T-helper 22 cell (primary cell): ENCODE results near the gene REC114.
"Not testable (repeated sequence)": the region's sequence is repeated elsewhere in the genome, so short reads cannot be mapped to it uniquely, and the experiment has no call there.

Source experiments
- DNase-seq: peaks from one replicate; pipeline ENCODE4 v3.0.0-alpha.2; 2020; ENCODE audit warnings: low read depth

Gene REC114

GRCh38 chr15:73442968-73443367, at the start of gene REC114:
Gene REC114, plus strand, starts transcription at chr15:73443164. Its CDS starts 22 bp downstream, at chr15:73443186.
- no peak for DNase-seq

- DNase-seq = no peak
Measured at GRCh38 chr15:73393336-73393735, 49.6 kb upstream of the REC114 start.

- DNase-seq = no peak
Measured at GRCh38 chr15:73394782-73395181, 48.2 kb upstream of the REC114 start.

- DNase-seq = no peak
Measured at GRCh38 chr15:73395671-73396070, 47.3 kb upstream of the REC114 start.

GRCh38 chr15:73397461-73397860, 45.5 kb upstream of the REC114 start:
- DNase-seq = no peak

GRCh38 chr15:73398861-73399260, 44.1 kb upstream of the REC114 start:
- DNase-seq = no peak

DNA sequence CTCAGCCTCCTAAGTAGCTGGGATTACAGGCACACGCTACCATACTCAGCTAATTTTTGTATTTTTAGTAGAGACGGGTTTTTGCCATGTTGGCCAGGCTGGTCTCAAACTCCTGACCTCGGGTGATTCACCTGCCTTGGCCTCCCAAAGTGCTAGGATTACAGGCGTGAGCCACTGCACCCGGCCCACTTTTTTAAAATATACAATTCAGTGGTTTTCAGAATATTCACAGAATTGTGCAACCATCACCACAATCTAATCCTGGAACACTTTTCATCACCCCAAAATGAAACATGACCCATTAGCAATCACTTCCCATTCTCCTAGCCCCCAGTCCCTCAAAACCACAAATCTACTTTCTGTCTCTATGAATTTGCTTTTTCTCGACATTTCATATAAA, 42.7 kb upstream of the REC114 start:
- not testable (repeated sequence) for DNase-seq

- no peak for DNase-seq
Measured at GRCh38 chr15:73403171-73403570, 39.8 kb upstream of the REC114 start.

- no peak for DNase-seq
Measured at GRCh38 chr15:73414876-73415275, 28.1 kb upstream of the REC114 start.

DNA sequence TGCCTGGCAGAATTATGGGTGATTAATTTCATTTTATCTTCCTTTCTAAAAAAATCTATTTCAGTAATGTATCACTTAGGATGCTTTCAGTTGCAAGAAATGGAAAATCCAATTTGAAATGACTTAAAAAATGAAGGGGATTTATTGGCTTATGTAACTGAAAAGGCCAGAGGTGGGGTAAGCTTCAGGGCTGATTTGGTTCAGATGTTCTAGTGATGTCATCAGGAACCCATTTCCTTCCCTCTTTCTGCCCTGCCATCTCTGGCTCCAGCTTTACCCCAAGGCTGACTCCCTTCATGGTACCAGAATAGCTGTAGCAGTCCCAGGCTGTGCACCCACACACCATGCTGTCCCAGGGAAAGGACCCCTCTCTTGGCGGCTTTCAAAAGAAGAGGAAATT, 18.5 kb upstream of the REC114 start:
- no peak for DNase-seq

- DNase-seq = no peak
Measured at GRCh38 chr15:73425510-73425909, 17.5 kb upstream of the REC114 start.

GRCh38 chr15:73426323-73426994, 16.5 kb upstream of the REC114 start:
- no peak for DNase-seq

GRCh38 chr15:73431329-73431728, 11.6 kb upstream of the REC114 start:
- DNase-seq = not testable (repeated sequence)

GRCh38 chr15:73433873-73434272, 9.1 kb upstream of the REC114 start:
- no peak for DNase-seq

DNA sequence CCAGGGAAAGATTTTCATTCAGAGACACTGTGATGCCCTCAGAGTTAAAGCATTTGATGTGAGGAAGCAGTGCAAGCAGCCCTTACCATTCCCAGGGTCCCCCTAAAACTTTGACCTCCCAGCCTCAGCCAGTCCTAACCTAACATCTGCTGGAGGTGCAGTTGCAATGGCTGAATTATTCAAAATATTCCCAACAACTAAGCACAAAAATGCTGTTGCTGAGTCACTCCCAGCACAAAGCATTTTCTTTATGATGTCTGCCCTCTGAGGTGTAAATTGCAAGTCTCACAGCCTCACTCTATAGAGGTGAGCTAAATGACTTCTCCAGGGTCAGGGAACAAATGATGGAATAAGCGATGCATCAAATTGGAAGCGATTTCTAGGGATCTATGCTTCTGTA, 6.4 kb upstream of the REC114 start:
- no peak for DNase-seq

- no peak for DNase-seq
Measured at GRCh38 chr15:73437543-73438109, 5.3 kb upstream of the REC114 start.

DNA sequence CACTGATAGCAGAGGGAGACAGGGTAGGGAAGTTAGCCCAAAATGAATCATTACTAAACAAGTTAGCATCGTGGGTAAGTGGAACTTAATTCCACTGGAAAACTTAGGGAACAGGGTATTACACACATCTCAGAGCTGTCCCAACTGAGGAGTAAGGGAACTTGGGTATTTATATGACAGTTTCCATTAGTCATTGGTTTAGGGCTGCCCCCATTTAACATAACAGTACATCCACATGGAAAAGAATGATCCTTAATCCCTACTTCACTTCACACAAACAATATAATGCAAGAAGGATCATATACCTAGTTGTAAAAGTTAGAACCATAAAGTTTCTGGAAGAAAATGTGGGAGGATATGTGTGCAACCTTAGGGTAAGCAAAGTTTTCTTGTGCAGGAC, 4.3 kb upstream of the REC114 start:
- no peak for DNase-seq

DNA sequence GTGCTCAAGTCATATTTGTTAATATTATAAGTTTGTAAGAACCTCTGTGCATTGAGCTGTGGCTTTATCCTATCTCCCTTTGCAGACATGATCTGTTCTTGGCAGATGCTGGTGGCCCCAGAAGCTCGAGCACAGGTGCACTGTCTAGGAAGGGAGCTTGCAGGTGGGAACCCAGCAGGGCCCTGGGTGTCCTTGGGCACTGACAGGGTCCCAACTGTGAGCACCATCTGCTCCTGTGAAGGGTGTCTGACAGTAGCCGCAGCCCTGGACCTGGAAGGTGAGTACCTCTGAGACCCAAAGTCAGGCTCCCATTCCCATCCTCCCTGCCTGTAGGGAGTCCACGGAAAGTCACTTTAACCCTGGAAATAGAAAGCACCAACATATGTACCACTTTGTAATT, 2.4 kb upstream of the REC114 start:
- DNase-seq = no peak

DNA sequence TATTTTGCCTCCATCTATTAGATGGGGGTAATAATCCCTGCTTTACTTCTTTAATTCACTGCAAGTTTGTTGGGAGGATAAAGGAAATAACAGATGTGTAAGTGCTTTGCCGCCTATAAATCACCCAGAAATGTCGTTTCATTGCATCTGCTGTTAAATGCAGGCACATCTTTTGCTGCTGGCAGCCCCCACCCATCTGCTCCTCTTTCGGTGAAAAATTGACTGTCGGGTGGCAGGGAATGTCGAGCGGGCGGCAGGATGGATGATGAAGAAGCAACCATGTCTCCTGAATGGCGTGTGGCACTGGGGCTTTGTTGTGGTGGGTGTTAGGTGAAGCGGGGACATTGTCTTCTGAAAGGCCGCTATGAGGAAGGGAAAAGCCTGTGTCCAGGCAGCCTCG, 543 bp upstream of the REC114 start:
- no peak for DNase-seq

DNA sequence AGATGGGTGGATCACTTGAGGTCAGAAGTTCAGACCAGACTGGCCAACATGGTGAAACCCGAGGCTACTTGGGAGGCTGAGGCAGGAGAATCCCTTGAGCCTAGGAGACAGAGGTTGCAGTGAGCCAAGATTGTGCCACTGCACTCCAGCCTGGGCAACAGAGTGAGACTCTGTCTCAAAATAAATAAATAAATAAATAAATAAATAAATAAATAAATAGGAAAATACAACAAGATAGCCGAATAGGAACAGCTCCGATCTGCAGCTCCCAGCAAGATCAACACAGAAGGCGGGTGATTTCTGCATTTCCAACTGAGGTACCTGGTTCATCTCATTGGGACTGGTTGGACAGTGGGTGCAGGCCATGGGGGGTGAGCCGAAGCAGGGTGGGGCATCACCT, 4.5 kb downstream of the REC114 start:
- not testable (repeated sequence) for DNase-seq

DNA sequence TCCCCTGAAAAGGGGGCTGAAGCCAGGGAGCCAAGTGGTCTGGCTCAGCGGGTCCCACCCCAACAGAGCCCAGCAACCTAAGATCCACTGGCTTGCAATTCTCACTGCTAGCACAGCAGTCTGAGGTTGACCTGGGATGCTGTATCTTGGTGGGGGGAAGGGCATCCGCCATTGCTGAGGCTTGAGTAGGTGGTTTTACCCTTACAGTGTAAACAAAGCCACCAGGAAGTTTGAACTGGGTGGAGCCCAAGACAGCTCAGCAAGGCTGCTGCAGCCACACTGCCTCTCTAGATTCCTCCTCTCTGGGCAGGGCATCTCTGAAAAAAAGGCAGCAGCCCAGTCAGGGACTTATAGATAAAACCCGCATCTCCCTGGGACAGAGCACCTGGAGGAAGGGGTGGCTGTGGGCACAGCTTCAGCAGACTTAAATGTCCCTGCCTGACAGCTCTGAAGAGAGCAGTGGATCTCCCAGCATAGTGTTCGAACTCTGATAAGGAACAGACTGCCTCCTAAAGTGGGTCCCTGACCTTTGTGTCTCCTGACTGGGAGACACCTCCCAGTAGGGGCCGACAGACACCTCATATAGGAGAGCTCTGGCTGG, 5.3 kb downstream of the REC114 start:
- DNase-seq = not testable (repeated sequence)

GRCh38 chr15:73449980-73450379, 7.0 kb downstream of the REC114 start:
- not testable (repeated sequence) for DNase-seq

DNA sequence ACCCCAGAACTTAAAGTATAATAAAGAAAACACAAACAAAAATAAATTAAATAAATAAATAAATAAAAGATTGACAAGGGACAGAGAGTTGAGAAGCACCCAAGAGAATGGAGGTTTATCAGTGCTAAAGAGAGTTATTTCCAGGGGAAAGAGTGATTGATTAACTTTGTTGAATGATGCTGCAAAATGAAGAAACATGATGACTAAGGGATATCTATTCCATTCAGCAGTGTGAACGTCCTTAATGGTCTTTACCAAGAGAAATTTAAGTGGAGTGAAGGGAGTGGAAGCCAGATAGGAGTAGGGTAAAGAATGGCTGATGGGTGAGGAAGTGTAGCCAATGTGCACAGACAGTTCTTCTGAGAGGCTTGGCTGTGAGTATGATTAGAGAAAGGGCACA, 11.1 kb downstream of the REC114 start:
- DNase-seq = no peak

DNA sequence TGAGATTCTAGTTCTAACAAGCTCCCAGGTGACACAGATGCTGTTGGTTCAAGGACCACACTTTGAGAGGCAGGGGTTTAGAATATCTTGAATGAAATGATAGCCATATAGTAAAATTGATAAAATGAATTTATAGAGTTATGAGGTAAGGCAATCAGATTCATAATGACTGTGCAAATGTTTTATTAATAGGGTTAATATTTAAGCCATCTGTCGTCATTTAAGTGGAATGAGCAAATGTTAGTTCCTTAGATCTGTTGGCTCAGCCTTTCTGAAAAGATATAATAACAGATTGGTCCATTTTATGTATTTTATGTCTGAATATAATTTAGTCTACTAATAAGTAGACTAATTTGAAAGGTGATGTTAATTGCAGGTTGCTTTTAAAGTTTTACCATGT, 12.9 kb downstream of the REC114 start:
- no peak for DNase-seq
